Panc1 (cell line): ENCODE measurements around the gene ISYNA1. TPM values are rescaled to one million over a fixed set of nuclear protein-coding genes. Genes with fewer than 3 reads are reported as not detected.

Experiments used
- ATAC-seq: fragments of 200-7000 bp; cut with Tn5 transposase; 2 replicates; pipeline ENCODE4 v1.9.1; 2020; ENCODE audit warnings: mild to moderate bottlenecking, moderate library complexity
- BruUV-seq: library from RNA; stranded (reverse); fragments of 400-500 nt; replicated peaks from 2 replicates; lab custom pipeline; 2021; lab: Mats Ljungman, UMichigan
- CTCF ChIA-PET: fragments of 300-600 bp; sonication (Branson Sonifier 250); formaldehyde crosslinking; loops from one replicate; lab custom pipeline; 2022; ENCODE audit warnings: antibody characterized with exemption; lab: Charles Lee
- POLR2A ChIA-PET: fragments of 300-600 bp; sonication (Branson Sonifier 250); formaldehyde crosslinking; loops from one replicate; lab custom pipeline; 2022; ENCODE audit warnings: antibody characterized with exemption; lab: Charles Lee
- DNase-seq: peaks from one replicate; pipeline ENCODE4 v3.0.0-alpha.2; 2010; ENCODE audit warnings: low read depth, low spot score
- H3K27ac ChIP-seq: 2 replicates; pipeline ENCODE4 v1.5.1; 2011; ENCODE audit warnings: mild to moderate bottlenecking, low read length, inconsistent platforms
- H3K27me3 ChIP-seq: fragments of 200-500 bp; sonication (Bioruptor generic); 2 replicates; pipeline ENCODE4 v1.6.0; 2014; ENCODE audit warnings: low read length, inconsistent platforms; ENCODE audit not compliant: control insufficient read depth, insufficient read depth
- H3K36me3 ChIP-seq: fragments of 200-500 bp; sonication (Bioruptor generic); 2 replicates; pipeline ENCODE4 v1.5.1; 2014; ENCODE audit warnings: inconsistent platforms, mild to moderate bottlenecking, low read length, moderate library complexity; ENCODE audit not compliant: control insufficient read depth, insufficient read depth
- H3K4me1 ChIP-seq: 2 replicates; pipeline ENCODE4 v1.5.1; 2011; ENCODE audit warnings: inconsistent platforms, mild to moderate bottlenecking, low read length, moderate library complexity; ENCODE audit not compliant: control insufficient read depth, insufficient read depth
- H3K4me3 ChIP-seq, 2 experiments: 2 replicates each; pipeline ENCODE4 v1.5.1; 2011 to 2012; ENCODE audit warnings: low read depth in 2 of 2, low read length in 2 of 2, mild to moderate bottlenecking in 2 of 2, inconsistent platforms in 1 of 2, moderate library complexity in 1 of 2
- H3K9me3 ChIP-seq: fragments of 200-500 bp; sonication (Bioruptor generic); 2 replicates; pipeline ENCODE4 v1.5.1; 2014; ENCODE audit warnings: low read depth, mild to moderate bottlenecking, inconsistent platforms, low read length, moderate library complexity; ENCODE audit not compliant: control insufficient read depth, insufficient read depth
- POLR2AphosphoS5 ChIP-seq: IDR thresholded peaks from 2 replicates; pipeline ENCODE4 v1.6.1; 2012; ENCODE audit warnings: mild to moderate bottlenecking, low read depth, low read length, moderate library complexity
- SIN3A ChIP-seq: IDR thresholded peaks from 2 replicates; pipeline ENCODE4 v1.6.1; 2012; ENCODE audit warnings: low read depth, mild to moderate bottlenecking, low read length, moderate library complexity, borderline replicate concordance; ENCODE audit not compliant: insufficient read depth
- TCF7L2 ChIP-seq: IDR thresholded peaks from 2 replicates; pipeline ENCODE4 v1.6.1; 2011; ENCODE audit warnings: mild to moderate bottlenecking, low read depth, low read length, inconsistent platforms
- in situ Hi-C: cut with HindIII; loops from 2 replicates; pipeline ENCODE4 v1.10.0; 2016; ENCODE audit warnings: low sequenced_read_pairs, low pct_unique_long_range_greater_than_20kb
- intact Hi-C: fragments of 100-400 bp; cut with micrococcal nuclease; formaldehyde crosslinking; loops from one replicate; pipeline ENCODE4 v1.10.0; 2022; ENCODE audit not compliant: unreplicated experiment
- total RNA-seq: library from RNA; stranded (reverse); gene quantifications from one replicate; pipeline ENCODE4 v1.2.1, GENCODE V29; 2021; ENCODE audit not compliant: unreplicated experiment
- TF ChIP-seq, protein P1 (sequence below): fragments of 450-650 bp; IDR thresholded peaks from 2 replicates; pipeline ENCODE4 v1.5.1; 2017; ENCODE audit warnings: mild to moderate bottlenecking
- TF ChIP-seq, protein P2 (sequence below), 2 experiments: IDR thresholded peaks; 2 replicates each; pipeline ENCODE4 v1.6.1; 2011 to 2012; ENCODE audit warnings: low read depth in 2 of 2, control low read depth in 1 of 2, low read length in 1 of 2, mild to moderate bottlenecking in 1 of 2, moderate library complexity in 1 of 2; ENCODE audit not compliant: insufficient read depth in 1 of 2

The ISYNA1 gene
- total RNA-seq, 1 experiment from 2014 or later, result 351 TPM

DNA sequence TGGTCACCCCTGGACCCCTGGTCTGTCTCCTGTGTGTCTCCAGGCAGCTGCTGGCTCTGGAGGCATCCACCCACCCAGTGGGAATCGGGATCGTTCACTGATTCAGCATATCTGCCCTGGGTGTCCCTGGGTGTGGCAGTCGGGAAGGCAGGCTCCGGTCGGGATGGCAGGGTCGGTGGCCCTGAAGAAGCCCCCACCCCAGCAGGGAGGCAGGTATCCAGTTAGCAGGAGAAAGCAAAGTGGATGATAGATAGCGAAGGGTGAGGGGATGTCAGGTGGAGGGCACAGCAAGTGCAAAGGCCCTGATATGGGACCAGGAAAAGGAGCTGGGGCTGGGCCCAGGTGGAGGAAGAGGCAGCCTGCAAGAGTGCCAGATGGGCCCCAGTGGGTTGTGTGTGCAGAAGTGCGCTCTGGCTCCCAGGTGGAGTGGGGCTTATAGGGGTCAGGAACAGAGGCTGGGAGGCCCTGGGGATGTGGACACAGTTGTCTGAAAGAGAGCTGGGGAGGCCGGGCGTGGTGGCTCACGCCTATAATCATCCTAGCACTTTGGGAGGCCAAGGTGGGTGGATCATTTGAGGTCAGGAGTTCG lies 16.5 kb downstream of the ISYNA1 start:
- Histone ChIP-seq H3K27ac (peak overlapping the region; percentile 71), H3K9me3 (no peaks in the 10 kb centered on the region), H3K36me3 (peaks cover 2% of the 10 kb centered on the region; the same call in 1 of the 2 replicates), H3K4me3 (peak overlapping the region; percentile 65 to 73), H3K27me3 (no peaks in the 10 kb centered on the region), H3K4me1 (peaks cover 42% of the 10 kb centered on the region)
- TF ChIP-seq, protein P1, sequence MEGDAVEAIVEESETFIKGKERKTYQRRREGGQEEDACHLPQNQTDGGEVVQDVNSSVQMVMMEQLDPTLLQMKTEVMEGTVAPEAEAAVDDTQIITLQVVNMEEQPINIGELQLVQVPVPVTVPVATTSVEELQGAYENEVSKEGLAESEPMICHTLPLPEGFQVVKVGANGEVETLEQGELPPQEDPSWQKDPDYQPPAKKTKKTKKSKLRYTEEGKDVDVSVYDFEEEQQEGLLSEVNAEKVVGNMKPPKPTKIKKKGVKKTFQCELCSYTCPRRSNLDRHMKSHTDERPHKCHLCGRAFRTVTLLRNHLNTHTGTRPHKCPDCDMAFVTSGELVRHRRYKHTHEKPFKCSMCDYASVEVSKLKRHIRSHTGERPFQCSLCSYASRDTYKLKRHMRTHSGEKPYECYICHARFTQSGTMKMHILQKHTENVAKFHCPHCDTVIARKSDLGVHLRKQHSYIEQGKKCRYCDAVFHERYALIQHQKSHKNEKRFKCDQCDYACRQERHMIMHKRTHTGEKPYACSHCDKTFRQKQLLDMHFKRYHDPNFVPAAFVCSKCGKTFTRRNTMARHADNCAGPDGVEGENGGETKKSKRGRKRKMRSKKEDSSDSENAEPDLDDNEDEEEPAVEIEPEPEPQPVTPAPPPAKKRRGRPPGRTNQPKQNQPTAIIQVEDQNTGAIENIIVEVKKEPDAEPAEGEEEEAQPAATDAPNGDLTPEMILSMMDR, result no peak
- TF ChIP-seq, protein P2, sequence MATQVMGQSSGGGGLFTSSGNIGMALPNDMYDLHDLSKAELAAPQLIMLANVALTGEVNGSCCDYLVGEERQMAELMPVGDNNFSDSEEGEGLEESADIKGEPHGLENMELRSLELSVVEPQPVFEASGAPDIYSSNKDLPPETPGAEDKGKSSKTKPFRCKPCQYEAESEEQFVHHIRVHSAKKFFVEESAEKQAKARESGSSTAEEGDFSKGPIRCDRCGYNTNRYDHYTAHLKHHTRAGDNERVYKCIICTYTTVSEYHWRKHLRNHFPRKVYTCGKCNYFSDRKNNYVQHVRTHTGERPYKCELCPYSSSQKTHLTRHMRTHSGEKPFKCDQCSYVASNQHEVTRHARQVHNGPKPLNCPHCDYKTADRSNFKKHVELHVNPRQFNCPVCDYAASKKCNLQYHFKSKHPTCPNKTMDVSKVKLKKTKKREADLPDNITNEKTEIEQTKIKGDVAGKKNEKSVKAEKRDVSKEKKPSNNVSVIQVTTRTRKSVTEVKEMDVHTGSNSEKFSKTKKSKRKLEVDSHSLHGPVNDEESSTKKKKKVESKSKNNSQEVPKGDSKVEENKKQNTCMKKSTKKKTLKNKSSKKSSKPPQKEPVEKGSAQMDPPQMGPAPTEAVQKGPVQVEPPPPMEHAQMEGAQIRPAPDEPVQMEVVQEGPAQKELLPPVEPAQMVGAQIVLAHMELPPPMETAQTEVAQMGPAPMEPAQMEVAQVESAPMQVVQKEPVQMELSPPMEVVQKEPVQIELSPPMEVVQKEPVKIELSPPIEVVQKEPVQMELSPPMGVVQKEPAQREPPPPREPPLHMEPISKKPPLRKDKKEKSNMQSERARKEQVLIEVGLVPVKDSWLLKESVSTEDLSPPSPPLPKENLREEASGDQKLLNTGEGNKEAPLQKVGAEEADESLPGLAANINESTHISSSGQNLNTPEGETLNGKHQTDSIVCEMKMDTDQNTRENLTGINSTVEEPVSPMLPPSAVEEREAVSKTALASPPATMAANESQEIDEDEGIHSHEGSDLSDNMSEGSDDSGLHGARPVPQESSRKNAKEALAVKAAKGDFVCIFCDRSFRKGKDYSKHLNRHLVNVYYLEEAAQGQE (IDR thresholded peaks at IDR 0.05; ENCODE audit: insufficient read depth in 1 of 2, low read depth in 2 of 2, low read length in 1 of 2), result no peak
- no peak for TF ChIP-seq POLR2AphosphoS5
- TF ChIP-seq SIN3A, result no peak
- no peak for TF ChIP-seq TCF7L2
- BruUV-seq, result no TSS peak
- in situ Hi-C loops (no loop called here), intact Hi-C loops (no loop called here)
- ATAC-seq (no peak), DNase-seq (no peak)
- ChIA-PET CTCF (no interaction called here), POLR2A (interaction anchor here (0.5 kb wide), 1 partner anchor 142 kb away, joined by 13 read pairs; no protein-coding TSS in a partner anchor)

DNA sequence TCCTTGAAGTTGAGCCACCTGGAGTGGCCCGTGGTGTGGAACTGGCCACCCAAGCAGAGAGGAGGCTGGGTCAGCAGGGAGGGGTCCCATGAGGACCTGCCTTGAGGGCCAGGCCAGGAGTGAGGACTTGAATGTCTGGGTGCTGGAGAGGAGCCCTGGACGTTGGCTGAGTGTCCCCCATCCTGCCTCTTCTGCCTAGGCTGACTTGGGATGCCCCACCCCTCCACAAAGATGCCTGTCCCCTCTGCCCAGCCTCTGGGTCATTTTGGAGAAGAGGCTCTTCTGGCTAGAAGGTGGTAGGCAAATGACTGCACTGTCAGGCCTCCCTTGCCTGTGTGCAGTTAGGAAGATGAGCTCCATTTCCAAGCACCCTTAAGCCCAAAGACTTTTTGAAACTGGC lies 17.0 kb downstream of the ISYNA1 start:
- Histone ChIP-seq H3K27me3 (no peaks in the 10 kb centered on the region), H3K9me3 (no peaks in the 10 kb centered on the region), H3K4me1 (peaks cover 39% of the 10 kb centered on the region), H3K4me3 (peak overlapping the region; percentile 65 to 73), H3K27ac (peak overlapping the region; percentile 71), H3K36me3 (peaks cover 2% of the 10 kb centered on the region; the same call in 1 of the 2 replicates)
- ChIA-PET POLR2A (interaction anchor here (0.5 kb wide), 2 partner anchors 141 to 283 kb away, joined by 4 to 13 read pairs; no protein-coding TSS in a partner anchor), CTCF (no interaction called here)
- no peak for TF ChIP-seq TCF7L2
- TF ChIP-seq, protein P1, result no peak
- no peak for TF ChIP-seq POLR2AphosphoS5
- no peak for TF ChIP-seq SIN3A
- TF ChIP-seq, protein P2 (IDR thresholded peaks at IDR 0.05; ENCODE audit: insufficient read depth in 1 of 2, low read depth in 2 of 2, low read length in 1 of 2), result no peak
- intact Hi-C loops, result no loop called here
- ATAC-seq, result no peak
- DNase-seq, result no peak
- in situ Hi-C loops, result no loop called here
- no TSS peak for BruUV-seq
